ENCODE measurements around the gene ROCK2. TPM values are rescaled to one million over a fixed set of nuclear protein-coding genes. Genes with fewer than 3 reads are reported as not detected.
A peak's percentile ranks its signal among the peaks of the same experiment; 100 is the strongest.

The ROCK2 gene
- total and polyA plus RNA-seq, 10 donors, result 4.0 to 89.6 (median 65.8) TPM

DNA sequence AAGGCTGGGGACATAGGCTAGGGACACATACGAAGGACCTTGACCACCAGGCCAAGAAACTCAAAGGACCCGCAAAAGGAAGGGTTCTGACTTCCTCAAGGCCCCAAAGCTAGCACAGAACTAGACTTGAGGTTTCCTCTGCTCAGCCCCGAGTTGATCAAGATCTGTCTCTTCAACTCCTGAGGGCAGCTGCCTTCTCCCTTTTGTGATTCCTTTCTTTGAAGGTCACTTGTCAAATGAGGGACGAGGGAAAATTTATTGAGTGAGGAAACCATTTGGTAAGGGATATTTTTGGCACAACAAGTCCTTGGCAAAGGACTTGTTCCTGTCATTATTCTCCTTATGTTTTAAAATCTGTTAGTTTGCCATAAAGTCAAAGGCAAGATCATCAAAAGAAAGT, 12.3 kb upstream of the ROCK2 start:
- peaks cover 0 to 37% (median 14%) of the 10 kb centered on the region in 6 donors for H3K4me1 ChIP-seq
- 9 to 23% (median 18%) methylated on average over 4 of the region's 4 CpGs for WGBS, 5 donors
- TF ChIP-seq POLR2A (IDR thresholded peaks at IDR 0.05) (no peak), POLR2AphosphoS5 (IDR thresholded peaks at IDR 0.05) (no peak), CTCF (IDR thresholded peaks at IDR 0.05 in 8 of 11, conservative IDR thresholded peaks at IDR 0.05 in 3 of 11) (no peak)
- no peak overlapping the region for H3K4me3 ChIP-seq
- DNase-seq, result no peak
- intact Hi-C loops (cut with DNase I; ENCODE audit: low total_unique reads), result no loop called here
- peak overlapping the region; percentile 21 to 81 (median 68) for H3K27ac ChIP-seq
- no peaks in the 10 kb centered on the region for H3K36me3 ChIP-seq
- no peaks in the 10 kb centered on the region for H3K9me3 ChIP-seq
- no peaks in the 10 kb centered on the region for H3K27me3 ChIP-seq (replicated peaks in 1 of 7)

- peak overlapping the region in 2 of 8 donors; percentile 80 for H3K27ac ChIP-seq
- no peaks in the 10 kb centered on the region for H3K27me3 ChIP-seq (replicated peaks in 1 of 7)
- no peaks in the 10 kb centered on the region for H3K9me3 ChIP-seq
- intact Hi-C loops (cut with DNase I; ENCODE audit: low total_unique reads), result no loop called here
- no peaks in the 10 kb centered on the region for H3K36me3 ChIP-seq
- H3K4me3 ChIP-seq, result no peak overlapping the region
- WGBS, 5 donors, result 87 to 92% (median 91%) methylated on average over 11 of the region's 11 CpGs
- no peak for TF ChIP-seq POLR2A (IDR thresholded peaks at IDR 0.05)
- H3K4me1 ChIP-seq, result peaks cover 0 to 37% (median 14%) of the 10 kb centered on the region in 6 donors
- DNase-seq, result no peak
Observed at GRCh38 chr2:11355194-11356053, 11.0 kb upstream of the ROCK2 start.

DNA sequence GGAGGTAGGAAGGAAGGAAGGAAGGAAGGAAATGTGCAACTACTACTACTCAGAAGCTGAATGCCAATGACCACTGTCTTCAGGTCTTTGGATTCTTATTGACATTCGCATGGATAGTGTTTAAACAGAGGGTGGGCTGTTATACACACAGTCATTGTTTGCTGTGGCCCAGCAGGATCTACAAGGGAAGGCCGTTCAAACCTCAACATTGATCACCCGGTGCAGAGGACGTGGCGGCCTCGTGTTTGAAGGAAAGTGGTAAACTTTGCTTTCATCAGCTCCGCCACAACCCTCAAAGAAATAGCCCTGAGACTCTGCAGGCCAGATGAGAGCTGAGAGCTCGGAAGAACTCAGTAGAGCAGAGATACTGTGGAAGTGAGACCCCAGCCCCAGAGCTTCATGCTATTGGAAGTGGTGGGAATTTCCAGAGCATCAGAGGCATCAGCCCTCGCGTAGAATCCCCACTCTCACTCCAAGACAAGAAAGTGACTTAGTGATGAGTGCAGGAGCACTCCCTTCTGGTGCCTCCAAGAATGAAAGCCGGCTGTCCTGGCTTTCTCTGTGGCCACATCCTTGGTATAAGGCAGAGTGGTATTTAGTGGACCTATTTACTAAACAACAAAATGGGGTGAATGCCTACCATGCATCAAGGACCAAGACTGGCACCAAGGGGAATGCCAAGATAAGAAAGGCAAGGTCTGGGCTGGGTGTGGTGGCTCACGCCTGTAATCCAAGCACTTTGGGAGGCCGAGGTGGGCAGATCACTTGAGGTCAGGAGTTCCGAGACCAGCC, 10.1 kb upstream of the ROCK2 start:
- H3K4me3 ChIP-seq, result no peak overlapping the region
- intact Hi-C loops (cut with DNase I; ENCODE audit: low total_unique reads), result no loop called here
- WGBS, 5 donors, result 88 to 91% (median 90%) methylated on average over 14 of the region's 14 CpGs
- H3K9me3 ChIP-seq, result no peaks in the 10 kb centered on the region
- DNase-seq, result no peak
- H3K27ac ChIP-seq, result no peak overlapping the region
- H3K4me1 ChIP-seq, result peaks cover 0 to 36% (median 14%) of the 10 kb centered on the region in 6 donors
- no peaks in the 10 kb centered on the region for H3K27me3 ChIP-seq (replicated peaks in 1 of 7)
- H3K36me3 ChIP-seq, result no peaks in the 10 kb centered on the region
- no peak for TF ChIP-seq POLR2AphosphoS5 (IDR thresholded peaks at IDR 0.05)
- no peak for TF ChIP-seq POLR2A (IDR thresholded peaks at IDR 0.05)
- no peak for TF ChIP-seq CTCF (IDR thresholded peaks at IDR 0.05 in 8 of 11, conservative IDR thresholded peaks at IDR 0.05 in 3 of 11)

DNA sequence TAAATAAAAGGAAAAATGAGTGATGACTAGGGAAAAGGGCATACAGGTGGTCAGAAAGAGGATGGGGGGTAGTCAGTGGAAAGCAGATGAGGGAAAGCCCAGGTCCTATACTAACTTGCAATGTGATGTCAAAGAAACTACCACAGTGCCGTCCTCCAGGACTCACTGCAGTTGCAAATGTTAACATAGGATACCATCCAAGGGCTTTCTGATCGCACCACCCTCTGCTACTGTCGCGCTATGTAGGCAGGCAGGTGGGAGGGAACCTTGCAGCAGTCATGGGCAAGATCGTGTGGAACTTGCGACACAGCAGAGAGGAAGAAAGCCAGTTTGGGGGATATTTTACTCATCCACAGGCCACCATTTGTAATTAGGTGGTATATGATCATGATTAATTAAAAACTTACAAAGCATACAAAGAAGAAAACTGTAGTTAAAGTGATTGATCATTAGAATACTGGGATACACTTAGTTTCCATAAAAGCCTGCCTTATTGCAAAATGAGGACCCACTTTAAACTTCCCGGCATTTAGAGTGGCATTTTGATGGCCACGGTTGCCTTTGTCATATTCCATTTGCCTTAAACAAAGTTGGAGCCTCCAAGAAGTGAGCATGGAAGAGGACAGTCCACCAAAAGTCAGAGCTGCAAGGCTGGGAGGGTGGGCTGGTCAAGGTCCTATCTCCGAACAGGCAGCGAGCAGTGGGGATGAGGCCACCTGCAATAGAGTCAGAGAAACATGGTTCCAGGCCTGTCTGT, 8.5 kb upstream of the ROCK2 start:
- 86 to 95% (median 93%) methylated on average over 10 of the region's 10 CpGs for WGBS, 5 donors
- Histone ChIP-seq H3K9me3 (no peaks in the 10 kb centered on the region), H3K27me3 (replicated peaks in 1 of 7) (no peaks in the 10 kb centered on the region), H3K4me3 (no peak overlapping the region), H3K36me3 (no peaks in the 10 kb centered on the region), H3K27ac (no peak overlapping the region), H3K4me1 (peaks cover 0 to 26% (median 13%) of the 10 kb centered on the region in 6 donors)
- no peak for TF ChIP-seq CTCF (IDR thresholded peaks at IDR 0.05 in 8 of 11, conservative IDR thresholded peaks at IDR 0.05 in 3 of 11)
- no peak for TF ChIP-seq POLR2A (IDR thresholded peaks at IDR 0.05)
- TF ChIP-seq POLR2AphosphoS5 (IDR thresholded peaks at IDR 0.05), result no peak
- DNase-seq, result no peak
- intact Hi-C loops (cut with DNase I; ENCODE audit: low total_unique reads), result no loop called here
